Neural progenitor cell (in vitro differentiated cells): ENCODE data around the gene DNASE2B. TPM values are rescaled to one million over a fixed set of nuclear protein-coding genes. Genes with fewer than 3 reads are reported as not detected.

ENCODE experiments used
- DNase-seq: peaks from one replicate; pipeline ENCODE4 v3.0.0-alpha.2; 2016; ENCODE audit warnings: low spot score
- H2AFZ ChIP-seq: fragments of 200-600 bp; sonication (generic); replicated peaks from 2 replicates; pipeline ENCODE4 v1.6.1; 2016; ENCODE audit warnings: antibody characterized with exemption
- H3F3A ChIP-seq: fragments of 200-600 bp; sonication (generic); 2 replicates; pipeline ENCODE4 v1.6.1; 2016; ENCODE audit warnings: antibody characterized with exemption, low read depth
- H3K27ac ChIP-seq: fragments of 200-600 bp; sonication (generic); 2 replicates; pipeline ENCODE4 v1.5.1; 2016; ENCODE audit warnings: mild to moderate bottlenecking
- H3K27me3 ChIP-seq: fragments of 200-600 bp; sonication (generic); 2 replicates; pipeline ENCODE4 v1.6.1; 2016; ENCODE audit warnings: mild to moderate bottlenecking, moderate library complexity
- H3K36me3 ChIP-seq: fragments of 200-600 bp; sonication (generic); 2 replicates; pipeline ENCODE4 v1.5.1; 2016
- H3K4me1 ChIP-seq: fragments of 200-600 bp; sonication (generic); 2 replicates; pipeline ENCODE4 v1.6.1; 2016; ENCODE audit warnings: mixed run types
- H3K4me2 ChIP-seq: fragments of 200-600 bp; sonication (generic); 2 replicates; pipeline ENCODE4 v1.6.1; 2016
- H3K4me3 ChIP-seq: fragments of 200-600 bp; sonication (generic); 2 replicates; pipeline ENCODE4 v1.5.1; 2016
- H3K79me2 ChIP-seq: fragments of 200-600 bp; sonication (generic); 2 replicates; pipeline ENCODE4 v1.6.1; 2016; ENCODE audit warnings: low read depth
- H3K9ac ChIP-seq: fragments of 200-600 bp; sonication (generic); 2 replicates; pipeline ENCODE4 v1.6.1; 2016
- H3K9me3 ChIP-seq: fragments of 200-600 bp; sonication (generic); 2 replicates; pipeline ENCODE4 v1.5.1; 2016; ENCODE audit warnings: low read depth
- H4K20me1 ChIP-seq: fragments of 200-600 bp; sonication (generic); 2 replicates; pipeline ENCODE4 v1.6.1; 2016; ENCODE audit warnings: low read depth
- H3K27ac Mint-ChIP-seq: 3 replicates; pipeline ENCODE4 v1.8.0; 2021; ENCODE audit warnings: mixed read lengths
- H3K27me3 Mint-ChIP-seq: 2 replicates; pipeline ENCODE4 v1.8.0; 2022; ENCODE audit warnings: low read depth, mild to moderate bottlenecking, inconsistent platforms, moderate library complexity, mixed read lengths; ENCODE audit not compliant: insufficient read depth
- H3K36me3 Mint-ChIP-seq: 3 replicates; pipeline ENCODE4 v1.8.0; 2021; ENCODE audit warnings: mixed read lengths
- H3K4me1 Mint-ChIP-seq: 3 replicates; pipeline ENCODE4 v1.8.0; 2021; ENCODE audit warnings: mixed read lengths
- H3K4me3 Mint-ChIP-seq: 3 replicates; pipeline ENCODE4 v1.8.0; 2021; ENCODE audit warnings: mild to moderate bottlenecking, moderate library complexity, mixed read lengths
- H3K9me3 Mint-ChIP-seq: 3 replicates; pipeline ENCODE4 v1.8.0; 2020; ENCODE audit warnings: mixed read lengths
- EZH2 ChIP-seq: fragments of 200-600 bp; sonication (generic); IDR thresholded peaks from 2 replicates; pipeline ENCODE4 v1.6.1; 2017; ENCODE audit warnings: antibody characterized with exemption, mild to moderate bottlenecking, moderate library complexity
- EZH2phosphoT487 ChIP-seq: fragments of 200-600 bp; sonication (generic); IDR thresholded peaks from 2 replicates; pipeline ENCODE4 v1.6.1; 2017; ENCODE audit warnings: antibody characterized with exemption
- total RNA-seq: library from RNA; depleted of rRNA; stranded (reverse); fragments of >200 nt; gene quantifications from 2 replicates; pipeline ENCODE4 v1.2.3, GENCODE V29; 2015; ENCODE audit warnings: low replicate concordance
- TF ChIP-seq, protein P1 (sequence below): fragments of 200-600 bp; sonication (generic); IDR thresholded peaks from 2 replicates; pipeline ENCODE4 v1.5.1; 2017; ENCODE audit warnings: antibody characterized with exemption, mild to moderate bottlenecking

The DNASE2B gene
- total RNA-seq, 1 donor from 2014 or later, result not detected

DNA sequence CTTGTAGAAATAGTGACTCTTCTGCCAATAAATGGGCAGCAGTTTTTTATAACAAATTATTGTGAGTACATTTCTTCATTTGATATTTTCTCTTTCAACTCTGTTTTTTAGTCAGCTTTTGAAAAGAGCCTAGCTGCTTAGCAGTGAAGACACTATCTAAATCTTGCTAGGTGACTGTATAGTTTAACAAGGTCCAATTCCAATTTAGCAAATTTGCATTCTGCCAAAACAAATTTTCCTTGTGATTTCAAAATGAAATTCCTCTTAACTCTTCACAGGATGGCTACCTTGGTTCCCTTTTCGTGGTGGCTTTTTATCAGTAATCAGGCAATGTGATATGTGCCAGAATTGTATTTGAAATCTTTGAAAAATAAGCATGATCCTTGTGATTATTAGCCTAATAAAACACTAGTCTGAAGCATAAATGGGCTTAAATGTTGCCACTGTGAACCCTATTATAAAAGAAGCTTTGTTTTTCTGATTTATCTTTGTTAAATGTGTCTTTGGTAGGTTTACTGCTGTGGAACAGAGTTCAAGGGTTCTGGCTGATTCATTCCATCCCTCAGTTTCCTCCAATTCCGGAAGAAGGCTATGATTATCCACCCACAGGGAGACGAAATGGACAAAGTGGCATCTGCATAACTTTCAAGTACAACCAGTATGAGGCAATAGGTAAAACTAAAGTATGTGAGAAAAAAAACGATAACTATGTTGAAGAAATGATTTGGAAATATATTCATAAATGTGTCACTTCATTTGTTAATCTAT lies 12.2 kb downstream of the DNASE2B start:
- no peaks in the 10 kb centered on the region for H3K9me3 Mint-ChIP-seq
- Histone ChIP-seq H3K27ac (no peak overlapping the region), H3K79me2 (no peaks in the 10 kb centered on the region), H3K27me3 (no peaks in the 10 kb centered on the region), H4K20me1 (no peaks in the 10 kb centered on the region), H3K9me3 (no peaks in the 10 kb centered on the region), H3K4me3 (no peak overlapping the region), H3F3A (no peaks in the 10 kb centered on the region), H3K4me1 (no peaks in the 10 kb centered on the region), H3K36me3 (no peaks in the 10 kb centered on the region), H3K9ac (no peak overlapping the region), H2AFZ (no peak overlapping the region), H3K4me2 (no peak overlapping the region)
- H3K27ac Mint-ChIP-seq, result no peak overlapping the region
- no peaks in the 10 kb centered on the region for H3K36me3 Mint-ChIP-seq
- DNase-seq, result no peak
- TF ChIP-seq EZH2, result no peak
- TF ChIP-seq EZH2phosphoT487, result no peak
- TF ChIP-seq, protein P1, sequence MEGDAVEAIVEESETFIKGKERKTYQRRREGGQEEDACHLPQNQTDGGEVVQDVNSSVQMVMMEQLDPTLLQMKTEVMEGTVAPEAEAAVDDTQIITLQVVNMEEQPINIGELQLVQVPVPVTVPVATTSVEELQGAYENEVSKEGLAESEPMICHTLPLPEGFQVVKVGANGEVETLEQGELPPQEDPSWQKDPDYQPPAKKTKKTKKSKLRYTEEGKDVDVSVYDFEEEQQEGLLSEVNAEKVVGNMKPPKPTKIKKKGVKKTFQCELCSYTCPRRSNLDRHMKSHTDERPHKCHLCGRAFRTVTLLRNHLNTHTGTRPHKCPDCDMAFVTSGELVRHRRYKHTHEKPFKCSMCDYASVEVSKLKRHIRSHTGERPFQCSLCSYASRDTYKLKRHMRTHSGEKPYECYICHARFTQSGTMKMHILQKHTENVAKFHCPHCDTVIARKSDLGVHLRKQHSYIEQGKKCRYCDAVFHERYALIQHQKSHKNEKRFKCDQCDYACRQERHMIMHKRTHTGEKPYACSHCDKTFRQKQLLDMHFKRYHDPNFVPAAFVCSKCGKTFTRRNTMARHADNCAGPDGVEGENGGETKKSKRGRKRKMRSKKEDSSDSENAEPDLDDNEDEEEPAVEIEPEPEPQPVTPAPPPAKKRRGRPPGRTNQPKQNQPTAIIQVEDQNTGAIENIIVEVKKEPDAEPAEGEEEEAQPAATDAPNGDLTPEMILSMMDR, result no peak
- H3K27me3 Mint-ChIP-seq, result no peaks in the 10 kb centered on the region
- H3K4me3 Mint-ChIP-seq, result no peak overlapping the region
- H3K4me1 Mint-ChIP-seq, result no peaks in the 10 kb centered on the region

DNA sequence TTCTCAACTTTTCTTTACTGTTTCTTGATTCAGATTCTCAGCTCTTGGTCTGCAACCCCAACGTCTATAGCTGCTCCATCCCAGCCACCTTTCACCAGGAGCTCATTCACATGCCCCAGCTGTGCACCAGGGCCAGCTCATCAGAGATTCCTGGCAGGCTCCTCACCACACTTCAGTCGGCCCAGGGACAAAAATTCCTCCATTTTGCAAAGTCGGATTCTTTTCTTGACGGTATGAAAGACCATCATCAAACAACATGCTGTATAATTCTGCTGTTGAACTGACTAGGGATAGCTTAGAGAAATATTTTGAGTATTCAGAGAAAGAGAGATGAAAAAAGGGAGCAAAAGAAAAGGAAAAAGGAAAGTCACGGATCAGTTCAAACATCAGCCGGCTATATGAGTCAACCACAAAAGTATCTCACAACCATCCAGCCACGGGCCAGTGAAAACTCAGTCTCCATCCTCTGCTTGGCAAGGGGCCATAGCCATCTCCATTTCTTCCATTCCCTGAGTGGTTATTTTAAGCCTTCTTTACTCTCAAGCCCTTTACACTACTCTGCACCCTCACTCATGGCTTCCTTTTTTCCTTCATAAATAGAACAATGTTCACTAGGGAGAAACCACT lies 14.1 kb downstream of the DNASE2B start:
- TF ChIP-seq EZH2phosphoT487 (no peak), EZH2 (no peak)
- TF ChIP-seq, protein P1, result no peak
- H3K79me2 ChIP-seq, result no peaks in the 10 kb centered on the region
- H2AFZ ChIP-seq, result no peak overlapping the region
- Mint-ChIP-seq H3K36me3 (no peaks in the 10 kb centered on the region), H3K9me3 (no peaks in the 10 kb centered on the region), H3K27me3 (no peaks in the 10 kb centered on the region), H3K27ac (no peak overlapping the region), H3K4me3 (no peak overlapping the region), H3K4me1 (no peaks in the 10 kb centered on the region)
- no peak overlapping the region for H3K4me2 ChIP-seq
- no peaks in the 10 kb centered on the region for H3K36me3 ChIP-seq
- H3K27ac ChIP-seq, result no peak overlapping the region
- no peaks in the 10 kb centered on the region for H3K4me1 ChIP-seq
- no peak overlapping the region for H3K9ac ChIP-seq
- no peak for DNase-seq
- no peaks in the 10 kb centered on the region for H3K27me3 ChIP-seq
- H3K9me3 ChIP-seq, result no peaks in the 10 kb centered on the region
- no peaks in the 10 kb centered on the region for H4K20me1 ChIP-seq
- no peak overlapping the region for H3K4me3 ChIP-seq
- H3F3A ChIP-seq, result no peaks in the 10 kb centered on the region

DNA sequence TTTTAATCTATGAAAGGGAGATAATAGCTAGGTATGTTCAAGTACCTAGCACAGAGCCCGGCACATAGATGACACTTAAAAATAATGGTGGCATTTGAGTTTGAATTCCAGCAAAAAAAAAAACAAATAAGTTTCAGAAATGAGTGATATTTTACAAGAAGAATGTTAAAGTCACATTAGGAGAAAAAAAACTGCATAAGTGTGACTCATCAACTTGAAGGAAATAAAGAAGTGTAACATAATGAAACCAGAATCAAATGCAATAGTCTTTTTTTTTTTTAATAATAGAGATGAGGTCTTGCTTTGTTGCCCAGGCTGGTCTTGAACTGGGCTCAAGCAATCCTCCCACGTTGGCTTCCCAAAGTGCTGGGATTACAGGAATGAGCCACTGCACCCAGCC lies 17.1 kb downstream of the DNASE2B start:
- Mint-ChIP-seq H3K27me3 (no peaks in the 10 kb centered on the region), H3K36me3 (no peaks in the 10 kb centered on the region), H3K4me1 (no peaks in the 10 kb centered on the region), H3K4me3 (no peak overlapping the region), H3K27ac (no peak overlapping the region), H3K9me3 (no peaks in the 10 kb centered on the region)
- H2AFZ ChIP-seq, result no peak overlapping the region
- H3K4me1 ChIP-seq, result no peaks in the 10 kb centered on the region
- H3K4me3 ChIP-seq, result no peak overlapping the region
- H3K9me3 ChIP-seq, result no peaks in the 10 kb centered on the region
- no peaks in the 10 kb centered on the region for H3K79me2 ChIP-seq
- no peaks in the 10 kb centered on the region for H4K20me1 ChIP-seq
- TF ChIP-seq EZH2 (no peak), EZH2phosphoT487 (no peak)
- TF ChIP-seq, protein P1, result no peak
- H3K4me2 ChIP-seq, result no peak overlapping the region
- H3K9ac ChIP-seq, result no peak overlapping the region
- no peaks in the 10 kb centered on the region for H3K36me3 ChIP-seq
- no peak overlapping the region for H3K27ac ChIP-seq
- no peaks in the 10 kb centered on the region for H3K27me3 ChIP-seq
- DNase-seq, result no peak
- no peaks in the 10 kb centered on the region for H3F3A ChIP-seq
